ENCODE measurements around the gene COL5A2. TPM values are rescaled to one million over a fixed set of nuclear protein-coding genes. Genes with fewer than 3 reads are reported as not detected.

COL5A2 gene
- total RNA-seq, 4 donors from 2014 or later: 34.7 to 60.4 (median 51.4) TPM

DNA sequence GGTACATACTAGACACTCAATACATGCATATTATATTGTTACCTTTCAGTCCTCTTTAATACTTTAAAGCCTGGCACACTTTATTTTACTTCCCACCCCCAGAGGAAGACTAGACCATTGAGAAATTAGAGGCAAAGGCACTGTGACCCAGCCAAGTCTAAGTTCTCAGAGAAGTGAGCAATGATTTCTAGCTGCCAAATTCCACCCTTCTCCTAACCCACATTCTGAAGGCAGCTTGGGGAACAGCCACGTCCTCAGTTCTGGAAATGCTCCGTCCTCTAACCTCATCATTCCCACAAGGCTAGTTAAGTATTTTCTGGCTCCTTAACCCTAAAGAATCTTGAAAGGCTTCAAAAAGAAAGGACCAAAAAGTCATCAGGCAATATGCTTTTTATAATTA is 86.6 kb downstream of the COL5A2 start:
- WGBS, 2 donors: 4 to 13% methylated on average over 2 of the region's 2 CpGs
- no peaks in the 10 kb centered on the region for H3K9me3 ChIP-seq
- TF ChIP-seq EP300 (IDR thresholded peaks at IDR 0.05) (peak; percentile 20 to 72), POLR2A (IDR thresholded peaks at IDR 0.05) (no peak), CTCF (IDR thresholded peaks at IDR 0.05) (peak in 1 of 5 experiments; percentile 14)
- DNase-seq (ENCODE audit: low spot score in 2 of 2): peak; percentile 13 to 49
- H3K4me3 ChIP-seq: no peak overlapping the region
- H3K27me3 ChIP-seq: no peaks in the 10 kb centered on the region
- peaks cover 0 to 35% (median 12%) of the 10 kb centered on the region in 4 donors for H3K4me1 ChIP-seq
- H3K36me3 ChIP-seq: peaks cover 0 to 16% (median 0%) of the 10 kb centered on the region in 3 donors
- H3K27ac ChIP-seq: peak overlapping the region in 2 of 4 donors; percentile 54 to 78

GRCh38 chr2:189091253-189091652 is 88.3 kb downstream of the COL5A2 start:
- H3K36me3 ChIP-seq: peaks cover 0 to 21% (median 0%) of the 10 kb centered on the region in 3 donors
- TF ChIP-seq CTCF (IDR thresholded peaks at IDR 0.05): no peak
- TF ChIP-seq POLR2A (IDR thresholded peaks at IDR 0.05): no peak
- no peak for TF ChIP-seq EP300 (IDR thresholded peaks at IDR 0.05)
- WGBS, 2 donors: 48 to 57% methylated on average over 1 of the region's 1 CpG
- no peaks in the 10 kb centered on the region for H3K9me3 ChIP-seq
- H3K4me3 ChIP-seq: no peak overlapping the region
- H3K4me1 ChIP-seq: peaks cover 0 to 35% (median 12%) of the 10 kb centered on the region in 4 donors
- H3K27me3 ChIP-seq: no peaks in the 10 kb centered on the region
- DNase-seq (ENCODE audit: low spot score in 2 of 2): no peak
- peak overlapping the region in 1 of 4 donors; percentile 19 for H3K27ac ChIP-seq

DNA sequence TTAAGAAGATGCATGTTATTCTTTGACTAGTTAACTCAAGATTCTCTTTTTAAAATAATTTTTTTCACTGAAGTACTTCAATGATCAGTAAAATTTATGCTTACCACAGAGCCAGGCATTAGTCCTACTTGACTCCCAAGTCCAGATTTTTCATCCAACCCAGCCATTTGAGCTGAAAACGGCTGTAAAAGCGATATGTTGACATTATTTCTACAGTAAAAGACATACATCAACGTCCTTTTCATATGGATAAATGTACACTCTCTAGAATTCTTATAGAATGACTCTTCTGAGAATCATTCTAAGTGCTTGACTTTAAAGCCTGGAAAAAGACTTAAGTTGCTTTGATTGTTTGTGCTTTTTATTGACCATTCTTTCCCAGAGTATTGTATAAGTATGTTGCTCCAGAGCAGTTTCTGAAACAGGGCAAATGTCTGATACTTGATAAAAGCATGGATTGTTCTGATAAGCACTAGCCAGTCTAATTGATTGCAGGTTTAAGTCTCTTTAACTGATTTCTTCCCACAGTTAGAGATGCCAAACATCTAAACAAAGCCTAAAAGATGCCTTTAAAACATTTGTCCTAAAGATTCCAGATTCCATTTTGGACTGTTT is 90.9 kb downstream of the COL5A2 start:
- no peak for TF ChIP-seq CTCF (IDR thresholded peaks at IDR 0.05)
- TF ChIP-seq POLR2A (IDR thresholded peaks at IDR 0.05): no peak
- TF ChIP-seq EP300 (IDR thresholded peaks at IDR 0.05): no peak
- Histone ChIP-seq H3K27ac (no peak overlapping the region), H3K27me3 (no peaks in the 10 kb centered on the region), H3K36me3 (peaks cover 0 to 31% (median 0%) of the 10 kb centered on the region in 3 donors), H3K9me3 (no peaks in the 10 kb centered on the region), H3K4me1 (peaks cover 0 to 27% (median 11%) of the 10 kb centered on the region in 4 donors), H3K4me3 (no peak overlapping the region)
- no peak for DNase-seq (ENCODE audit: low spot score in 2 of 2)
- WGBS, 2 donors: 13 to 37% methylated on average over 3 of the region's 3 CpGs

GRCh38 chr2:189086710-189087109 is 92.9 kb downstream of the COL5A2 start:
- TF ChIP-seq POLR2A (IDR thresholded peaks at IDR 0.05) (no peak), EP300 (IDR thresholded peaks at IDR 0.05) (no peak), CTCF (IDR thresholded peaks at IDR 0.05) (no peak)
- Histone ChIP-seq H3K27ac (no peak overlapping the region), H3K4me1 (peaks cover 0 to 12% (median 4%) of the 10 kb centered on the region in 4 donors), H3K36me3 (peaks cover 0 to 45% (median 0%) of the 10 kb centered on the region in 3 donors), H3K4me3 (no peak overlapping the region), H3K9me3 (no peaks in the 10 kb centered on the region), H3K27me3 (no peaks in the 10 kb centered on the region)
- no peak for DNase-seq (ENCODE audit: low spot score in 2 of 2)
- WGBS, 2 donors: 38 to 42% methylated on average over 2 of the region's 2 CpGs

GRCh38 chr2:189086250-189086649 is 93.3 kb downstream of the COL5A2 start:
- H3K36me3 ChIP-seq: peaks cover 0 to 45% (median 0%) of the 10 kb centered on the region in 3 donors
- no peaks in the 10 kb centered on the region for H3K9me3 ChIP-seq
- TF ChIP-seq EP300 (IDR thresholded peaks at IDR 0.05) (no peak), CTCF (IDR thresholded peaks at IDR 0.05) (no peak), POLR2A (IDR thresholded peaks at IDR 0.05) (no peak)
- DNase-seq (ENCODE audit: low spot score in 2 of 2): no peak
- H3K4me1 ChIP-seq: peaks cover 0 to 7% (median 1%) of the 10 kb centered on the region in 4 donors
- 55 to 60% methylated on average over 2 of the region's 2 CpGs for WGBS, 2 donors
- no peaks in the 10 kb centered on the region for H3K27me3 ChIP-seq
- no peak overlapping the region for H3K27ac ChIP-seq
- H3K4me3 ChIP-seq: no peak overlapping the region
